Measurements from ENCODE around the gene CASK.

The CASK gene

GRCh38 chrX:41952102-41952501 lies 28.7 kb upstream of the CASK start:
- H3K4me3 ChIP-seq (ENCODE audit: low read length): no peak overlapping the region
- TF ChIP-seq CTCF (IDR thresholded peaks at IDR 0.05; ENCODE audit: insufficient read depth, low read depth, low read length, missing control alignments): no peak
- peak; percentile 3 for DNase-seq (ENCODE audit: low read depth)

- no peak for TF ChIP-seq CTCF (IDR thresholded peaks at IDR 0.05; ENCODE audit: insufficient read depth, low read depth, low read length, missing control alignments)
- H3K4me3 ChIP-seq (ENCODE audit: low read length): no peak overlapping the region
- DNase-seq (ENCODE audit: low read depth): peak; percentile 10
Observed at GRCh38 chrX:41946989-41947612, 23.7 kb upstream of the CASK start.

- H3K4me3 ChIP-seq (ENCODE audit: low read length): no peak overlapping the region
- no peak for DNase-seq (ENCODE audit: low read depth)
- no peak for TF ChIP-seq CTCF (IDR thresholded peaks at IDR 0.05; ENCODE audit: insufficient read depth, low read depth, low read length, missing control alignments)
Observed at GRCh38 chrX:41946235-41946634, 22.9 kb upstream of the CASK start.

GRCh38 chrX:41935832-41936231 lies 12.5 kb upstream of the CASK start:
- H3K4me3 ChIP-seq (ENCODE audit: low read length): no peak overlapping the region
- no peak for TF ChIP-seq CTCF (IDR thresholded peaks at IDR 0.05; ENCODE audit: insufficient read depth, low read depth, low read length, missing control alignments)
- peak; percentile 16 for DNase-seq (ENCODE audit: low read depth)

GRCh38 chrX:41933546-41933945 lies 10.2 kb upstream of the CASK start:
- DNase-seq (ENCODE audit: low read depth): no peak
- no peak for TF ChIP-seq CTCF (IDR thresholded peaks at IDR 0.05; ENCODE audit: insufficient read depth, low read depth, low read length, missing control alignments)
- no peak overlapping the region for H3K4me3 ChIP-seq (ENCODE audit: low read length)

GRCh38 chrX:41932885-41933284 lies 9.5 kb upstream of the CASK start:
- no peak for DNase-seq (ENCODE audit: low read depth)
- H3K4me3 ChIP-seq (ENCODE audit: low read length): no peak overlapping the region
- no peak for TF ChIP-seq CTCF (IDR thresholded peaks at IDR 0.05; ENCODE audit: insufficient read depth, low read depth, low read length, missing control alignments)

GRCh38 chrX:41931591-41931990 lies 8.2 kb upstream of the CASK start:
- DNase-seq (ENCODE audit: low read depth): peak; percentile 13
- no peak overlapping the region for H3K4me3 ChIP-seq (ENCODE audit: low read length)
- TF ChIP-seq CTCF (IDR thresholded peaks at IDR 0.05; ENCODE audit: insufficient read depth, low read depth, low read length, missing control alignments): no peak
